ENCODE measurements around the gene SMOC2.

GRCh38 chr6:168643401-168643800 lies 202.4 kb downstream of the SMOC2 start:
- TF ChIP-seq CTCF (IDR thresholded peaks at IDR 0.05) = no peak
- TF ChIP-seq POLR2A (IDR thresholded peaks at IDR 0.05) = no peak
- no peak for TF ChIP-seq EP300 (IDR thresholded peaks at IDR 0.05; ENCODE audit: low read depth)
